Activated CD8-positive, alpha-beta T cell treated with anti-CD3 and anti-CD28 coated beads, Interleukin-2, amount 10 ng/mL, durations not matched to agents 7 days and 5 days (primary cell): Measurements from ENCODE around the gene TLR2. TPM values are rescaled to one million over a fixed set of nuclear protein-coding genes. Genes with fewer than 3 reads are reported as not detected.

Experiments
- ATAC-seq: fragments of 150-1000 bp; cut with Tn5 transposase; one replicate; pipeline ENCODE4 v1.10.0; 2021; ENCODE audit warnings: moderate library complexity
- CTCF ChIA-PET: fragments of 350-600 bp; sonication (Branson Sonifier 250); formaldehyde crosslinking; loops from one replicate; lab custom pipeline; 2021; ENCODE audit warnings: antibody characterized with exemption; lab: Charles Lee
- POLR2A ChIA-PET: fragments of 350-600 bp; sonication (Branson Sonifier 250); formaldehyde crosslinking; loops from one replicate; lab custom pipeline; 2021; ENCODE audit warnings: antibody characterized with exemption; lab: Charles Lee
- DNase-seq: peaks from one replicate; pipeline ENCODE4 v3.0.0-alpha.2; 2020
- H3K27ac Mint-ChIP-seq: one replicate; pipeline ENCODE4 v1.8.0; 2021; ENCODE audit warnings: mild to moderate bottlenecking, mixed read lengths
- H3K27me3 Mint-ChIP-seq: one replicate; pipeline ENCODE4 v1.8.0; 2021; ENCODE audit warnings: low read depth, mixed read lengths
- H3K36me3 Mint-ChIP-seq: one replicate; pipeline ENCODE4 v1.8.0; 2021; ENCODE audit warnings: low read depth, mixed read lengths
- H3K4me1 Mint-ChIP-seq: one replicate; pipeline ENCODE4 v1.8.0; 2021; ENCODE audit warnings: low read depth, mixed read lengths
- H3K4me3 Mint-ChIP-seq: one replicate; pipeline ENCODE4 v1.8.0; 2021; ENCODE audit warnings: mild to moderate bottlenecking, mixed read lengths
- H3K9me3 Mint-ChIP-seq: one replicate; pipeline ENCODE4 v1.8.0; 2022; ENCODE audit warnings: mixed read lengths; ENCODE audit not compliant: insufficient read depth
- total RNA-seq, 2 experiments: library from RNA; stranded (reverse); gene quantifications; one replicate each; pipeline ENCODE4 v1.2.3, GENCODE V29; 2021

Gene TLR2
- total RNA-seq, 2 experiments from 2014 or later: 1.4 to 1.6 TPM

DNA sequence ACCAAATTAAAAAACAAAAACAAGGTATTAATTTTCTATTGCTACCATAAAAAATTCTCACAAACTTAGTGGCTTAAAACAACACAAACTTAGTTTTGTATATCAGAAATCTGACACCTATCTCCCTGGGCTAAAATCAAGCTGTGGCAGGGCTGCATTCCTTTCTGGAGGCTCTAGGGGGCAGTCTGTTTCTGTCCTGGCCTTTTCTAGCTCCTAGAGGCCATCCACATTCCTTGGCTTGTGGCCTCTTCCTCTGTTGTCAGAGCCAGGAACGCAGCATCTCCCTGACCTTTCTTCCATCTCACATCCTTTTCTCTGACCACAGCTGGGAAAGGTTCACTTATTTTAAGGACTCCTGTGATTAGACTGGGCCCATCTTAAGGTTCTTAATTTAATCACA, 38.9 kb upstream of the TLR2 start:
- H3K4me3 Mint-ChIP-seq: no peak overlapping the region
- H3K4me1 Mint-ChIP-seq: peaks cover 23% of the 10 kb centered on the region
- POLR2A ChIA-PET: no interaction called here
- H3K27ac Mint-ChIP-seq: no peak overlapping the region
- DNase-seq (no peak), ATAC-seq (no peak)
- no peaks in the 10 kb centered on the region for H3K27me3 Mint-ChIP-seq
- H3K36me3 Mint-ChIP-seq: peaks cover 1% of the 10 kb centered on the region
- CTCF ChIA-PET: interaction anchor here (0.9 to 3.5 kb wide), 9 partner anchors 8 to 908 kb away, joined by 3 to 42 read pairs (median 4); no protein-coding TSS in a partner anchor
- no peaks in the 10 kb centered on the region for H3K9me3 Mint-ChIP-seq

GRCh38 chr4:153646261-153646660, 37.8 kb upstream of the TLR2 start:
- ATAC-seq: no peak
- CTCF ChIA-PET: interaction anchor here (1.0 to 7.8 kb wide), 3 partner anchors 11 to 503 kb away, joined by 3 to 57 read pairs (median 3); no protein-coding TSS in a partner anchor
- Mint-ChIP-seq H3K4me1 (peaks cover 30% of the 10 kb centered on the region), H3K36me3 (peaks cover 1% of the 10 kb centered on the region), H3K4me3 (no peak overlapping the region), H3K27me3 (no peaks in the 10 kb centered on the region), H3K27ac (no peak overlapping the region), H3K9me3 (no peaks in the 10 kb centered on the region)
- DNase-seq: no peak
- POLR2A ChIA-PET: no interaction called here

DNA sequence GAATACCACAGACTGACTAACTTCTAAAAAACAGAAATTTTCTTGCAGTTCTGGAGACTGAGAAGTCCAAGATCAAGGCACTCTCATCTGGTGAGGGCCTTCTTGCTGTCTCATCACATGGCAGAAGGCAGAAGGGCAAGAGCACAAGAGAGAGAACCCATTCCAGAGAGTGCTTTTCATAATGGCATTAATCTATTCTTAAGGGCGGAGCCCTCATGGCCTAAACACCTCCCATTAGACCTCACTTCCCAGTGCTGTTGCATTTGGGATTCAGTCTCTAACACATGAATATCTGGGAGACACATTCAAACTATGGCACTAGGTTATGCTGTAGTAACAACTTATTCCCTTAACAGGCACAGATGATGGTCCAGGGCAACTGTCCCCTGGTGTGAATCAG, 37.1 kb upstream of the TLR2 start:
- H3K36me3 Mint-ChIP-seq: peaks cover 1% of the 10 kb centered on the region
- ATAC-seq: no peak
- ChIA-PET POLR2A (no interaction called here), CTCF (interaction anchor here (0.9 to 7.8 kb wide), 6 partner anchors 10 to 504 kb away, joined by 3 to 57 read pairs (median 3); partner anchors contain the start of gene MND1)
- H3K4me3 Mint-ChIP-seq: no peak overlapping the region
- H3K27me3 Mint-ChIP-seq: no peaks in the 10 kb centered on the region
- no peak for DNase-seq
- H3K4me1 Mint-ChIP-seq: peaks cover 30% of the 10 kb centered on the region
- no peaks in the 10 kb centered on the region for H3K9me3 Mint-ChIP-seq
- H3K27ac Mint-ChIP-seq: no peak overlapping the region

GRCh38 chr4:153647975-153648374, 36.1 kb upstream of the TLR2 start:
- no peak overlapping the region for H3K27ac Mint-ChIP-seq
- H3K4me1 Mint-ChIP-seq: peaks cover 33% of the 10 kb centered on the region

GRCh38 chr4:153649572-153649991, 34.5 kb upstream of the TLR2 start:
- no peak overlapping the region for H3K4me3 Mint-ChIP-seq
- H3K27me3 Mint-ChIP-seq: peaks cover 1% of the 10 kb centered on the region
- ChIA-PET POLR2A (interaction anchor here (0.6 kb wide), 1 partner anchor 184 kb away, joined by 3 read pairs; no protein-coding TSS in a partner anchor), CTCF (interaction anchor here (1.0 to 7.8 kb wide), 4 partner anchors 15 to 304 kb away, joined by 5 to 57 read pairs (median 12); partner anchors contain the start of gene MND1)
- ATAC-seq (no peak), DNase-seq (no peak)
- H3K36me3 Mint-ChIP-seq: peaks cover 1% of the 10 kb centered on the region
- H3K9me3 Mint-ChIP-seq: no peaks in the 10 kb centered on the region
- H3K4me1 Mint-ChIP-seq: peaks cover 29% of the 10 kb centered on the region
- no peak overlapping the region for H3K27ac Mint-ChIP-seq

More at GRCh38 chr4:153647975-153648374, 36.1 kb upstream of the TLR2 start:
- POLR2A ChIA-PET: no interaction called here
- peaks cover 1% of the 10 kb centered on the region for H3K36me3 Mint-ChIP-seq
- no peaks in the 10 kb centered on the region for H3K9me3 Mint-ChIP-seq
- no peak overlapping the region for H3K4me3 Mint-ChIP-seq
- H3K27me3 Mint-ChIP-seq: no peaks in the 10 kb centered on the region
- ATAC-seq (no peak), DNase-seq (no peak)
- CTCF ChIA-PET: interaction anchor here (0.8 to 7.8 kb wide), 9 partner anchors 15 to 702 kb away, joined by 3 to 57 read pairs (median 3); partner anchors contain the start of gene MND1

- CTCF ChIA-PET: interaction anchor here (0.7 to 7.8 kb wide), 6 partner anchors 8 to 565 kb away, joined by 3 to 57 read pairs (median 6); no protein-coding TSS in a partner anchor
- H3K4me1 Mint-ChIP-seq: peaks cover 29% of the 10 kb centered on the region
Measured at GRCh38 chr4:153651116-153651515, 33.0 kb upstream of the TLR2 start.

GRCh38 chr4:153651587-153651986, 32.5 kb upstream of the TLR2 start:
- POLR2A ChIA-PET: no interaction called here
- Mint-ChIP-seq H3K4me3 (no peak overlapping the region), H3K36me3 (no peaks in the 10 kb centered on the region), H3K9me3 (no peaks in the 10 kb centered on the region), H3K27me3 (peaks cover 6% of the 10 kb centered on the region), H3K4me1 (peaks cover 29% of the 10 kb centered on the region), H3K27ac (peak overlapping the region; percentile 86)
- DNase-seq (peak; percentile 72), ATAC-seq (peak; percentile 84)
- CTCF ChIA-PET: interaction anchor here (1.0 to 7.8 kb wide), 5 partner anchors 8 to 566 kb away, joined by 3 to 57 read pairs (median 8); no protein-coding TSS in a partner anchor

More at GRCh38 chr4:153651116-153651515, 33.0 kb upstream of the TLR2 start:
- peak overlapping the region; percentile 86 for H3K27ac Mint-ChIP-seq
- H3K9me3 Mint-ChIP-seq: no peaks in the 10 kb centered on the region
- H3K4me3 Mint-ChIP-seq: no peak overlapping the region
- POLR2A ChIA-PET: no interaction called here
- no peak for DNase-seq
- no peaks in the 10 kb centered on the region for H3K36me3 Mint-ChIP-seq
- H3K27me3 Mint-ChIP-seq: peaks cover 3% of the 10 kb centered on the region
- ATAC-seq: peak; percentile 9

DNA sequence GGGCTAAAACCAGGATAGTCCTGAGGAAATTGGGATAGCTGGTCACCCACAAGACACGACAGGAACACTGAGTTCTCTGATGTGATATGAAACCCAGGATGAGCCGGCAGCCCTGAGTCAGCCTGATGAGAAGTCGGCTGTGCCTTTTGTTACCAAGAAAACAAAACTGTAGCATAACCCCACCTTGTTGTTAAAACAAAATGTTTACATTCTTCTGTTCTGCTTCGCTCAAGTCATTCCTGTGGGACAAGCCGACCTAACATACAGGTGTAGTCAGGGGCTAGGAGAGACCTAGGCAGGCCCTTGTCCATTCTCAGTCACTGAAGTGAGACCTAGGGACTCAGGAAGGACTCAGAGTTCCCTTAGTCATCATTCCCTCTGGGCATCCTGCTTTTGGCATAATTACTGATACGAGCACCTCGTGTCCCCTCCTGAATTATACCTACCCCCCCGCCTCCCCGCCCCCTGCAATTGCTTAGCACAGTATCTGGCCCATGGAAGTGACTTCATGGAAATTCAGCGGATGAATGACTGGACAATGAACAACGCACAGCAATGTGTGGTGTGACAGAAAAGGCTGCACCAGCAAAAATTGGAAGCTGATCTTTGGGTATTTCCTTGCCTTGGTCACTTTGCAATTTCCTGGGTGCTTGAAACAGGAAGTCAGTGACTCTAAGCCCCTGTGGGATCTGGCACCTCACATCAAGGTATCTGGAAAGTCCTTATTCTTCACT, 31.9 kb upstream of the TLR2 start:
- Mint-ChIP-seq H3K4me3 (no peak overlapping the region), H3K36me3 (no peaks in the 10 kb centered on the region), H3K27me3 (peaks cover 6% of the 10 kb centered on the region), H3K27ac (peak overlapping the region; percentile 86), H3K9me3 (no peaks in the 10 kb centered on the region), H3K4me1 (peaks cover 29% of the 10 kb centered on the region)
- DNase-seq (no peak), ATAC-seq (no peak)
- ChIA-PET POLR2A (no interaction called here), CTCF (interaction anchor here (1.0 to 7.8 kb wide), 6 partner anchors 9 to 566 kb away, joined by 3 to 57 read pairs (median 6); no protein-coding TSS in a partner anchor)

- Mint-ChIP-seq H3K36me3 (no peaks in the 10 kb centered on the region), H3K4me1 (peaks cover 21% of the 10 kb centered on the region), H3K4me3 (no peak overlapping the region), H3K27me3 (peaks cover 6% of the 10 kb centered on the region), H3K9me3 (no peaks in the 10 kb centered on the region), H3K27ac (no peak overlapping the region)
- ChIA-PET CTCF (interaction anchor here (0.9 to 2.4 kb wide), 2 partner anchors 12 to 95 kb away, joined by 3 to 8 read pairs; no protein-coding TSS in a partner anchor), POLR2A (no interaction called here)
- no peak for DNase-seq
- ATAC-seq: no peak
Measured at GRCh38 chr4:153655002-153655541, 29.0 kb upstream of the TLR2 start.

DNA sequence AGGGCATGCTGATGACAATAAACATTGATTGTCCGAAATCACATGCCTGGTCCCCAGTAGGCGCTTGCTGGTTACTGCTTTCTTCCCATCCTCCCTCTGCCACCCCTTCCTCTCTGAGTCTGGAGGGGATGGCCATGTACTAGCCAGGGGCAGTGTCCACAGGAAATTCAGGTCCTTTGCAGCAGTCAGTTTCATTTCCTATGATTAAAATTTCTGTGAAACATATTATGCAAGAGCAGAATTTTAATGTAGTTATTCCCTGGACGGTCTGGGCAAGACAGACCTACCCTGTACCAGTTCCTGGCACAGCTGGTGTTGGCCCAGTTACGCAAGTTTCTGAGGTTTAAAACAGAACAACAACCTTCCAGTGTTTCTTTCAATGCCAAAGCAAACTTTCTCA, 28.2 kb upstream of the TLR2 start:
- Mint-ChIP-seq H3K27me3 (peaks cover 6% of the 10 kb centered on the region), H3K27ac (no peak overlapping the region), H3K9me3 (no peaks in the 10 kb centered on the region), H3K36me3 (no peaks in the 10 kb centered on the region), H3K4me1 (peaks cover 17% of the 10 kb centered on the region), H3K4me3 (no peak overlapping the region)
- CTCF ChIA-PET: interaction anchor here (2.4 kb wide), 1 partner anchor 12 kb away, joined by 8 read pairs; no protein-coding TSS in a partner anchor
- DNase-seq (no peak), ATAC-seq (no peak)
- POLR2A ChIA-PET: no interaction called here

DNA sequence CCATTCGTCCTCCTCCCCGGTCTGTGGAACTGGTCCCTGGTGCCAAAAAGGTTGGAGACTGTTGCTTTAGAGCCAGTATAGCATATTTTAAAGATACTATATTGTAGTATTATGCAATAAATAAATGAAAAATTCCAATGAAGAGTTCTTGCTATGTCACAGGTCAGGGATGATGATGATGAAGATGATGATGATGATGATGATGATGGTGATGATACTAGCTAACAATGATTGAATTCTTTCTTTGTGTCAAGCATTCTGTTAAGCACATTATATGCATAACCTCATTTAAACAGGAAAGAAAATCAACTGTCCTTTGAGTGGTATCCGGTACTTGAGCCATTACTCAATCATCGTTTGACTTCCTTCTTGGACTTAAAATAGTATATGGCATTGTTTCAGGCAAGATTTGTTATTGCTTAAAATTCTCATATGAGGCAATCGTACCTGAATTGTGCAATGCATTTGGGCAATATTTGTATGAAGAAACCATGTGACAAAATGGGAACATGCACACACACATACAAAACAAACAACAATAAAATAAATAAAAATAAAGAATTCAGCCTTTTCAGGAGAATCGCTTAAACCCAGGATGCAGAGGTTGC, 22.8 kb upstream of the TLR2 start:
- Mint-ChIP-seq H3K4me1 (peaks cover 8% of the 10 kb centered on the region), H3K4me3 (no peak overlapping the region), H3K9me3 (no peaks in the 10 kb centered on the region), H3K27ac (no peak overlapping the region), H3K36me3 (peaks cover 2% of the 10 kb centered on the region), H3K27me3 (peaks cover 9% of the 10 kb centered on the region)
- no peak for DNase-seq
- no peak for ATAC-seq
- ChIA-PET POLR2A (no interaction called here), CTCF (no interaction called here)
